Measurements from ENCODE around the gene ASB6. TPM values are rescaled to one million over a fixed set of nuclear protein-coding genes. Genes with fewer than 3 reads are reported as not detected.

ASB6 gene
- total RNA-seq, 1 experiment from 2014 or later: 20.0 TPM

DNA sequence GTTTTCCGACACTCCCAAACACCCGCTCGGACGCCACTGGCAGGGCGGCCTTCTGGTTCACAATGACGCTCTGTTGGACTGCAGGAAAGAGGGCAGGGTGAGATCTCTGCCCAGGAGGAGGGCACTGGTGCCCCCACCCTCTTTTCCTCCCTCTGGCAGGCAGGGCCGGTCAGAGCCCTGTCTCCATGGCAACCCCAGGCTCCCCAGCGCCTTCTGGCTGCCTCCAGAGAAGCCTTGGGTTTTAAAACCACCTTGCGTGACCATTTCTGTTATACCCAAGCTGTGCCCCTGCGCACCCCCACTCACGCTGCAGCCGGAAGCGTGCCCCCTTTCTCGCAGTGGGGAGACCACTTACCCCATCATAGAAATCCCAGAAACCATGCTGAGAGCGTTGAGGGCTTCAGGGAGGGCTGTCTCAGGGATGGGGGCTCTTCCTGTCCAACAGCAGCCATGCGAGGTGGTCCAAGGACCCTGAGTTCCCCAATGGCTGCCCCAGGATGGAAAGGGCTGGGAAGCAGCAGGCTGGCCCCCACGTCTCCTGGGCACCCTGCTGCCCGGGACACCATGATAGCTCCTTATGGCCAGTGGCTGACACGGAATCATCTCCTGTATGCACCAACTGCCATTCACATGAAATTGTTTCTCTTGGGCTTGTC is 28.3 kb downstream of the ASB6 start (continued):
- TF ChIP-seq, protein P1, sequence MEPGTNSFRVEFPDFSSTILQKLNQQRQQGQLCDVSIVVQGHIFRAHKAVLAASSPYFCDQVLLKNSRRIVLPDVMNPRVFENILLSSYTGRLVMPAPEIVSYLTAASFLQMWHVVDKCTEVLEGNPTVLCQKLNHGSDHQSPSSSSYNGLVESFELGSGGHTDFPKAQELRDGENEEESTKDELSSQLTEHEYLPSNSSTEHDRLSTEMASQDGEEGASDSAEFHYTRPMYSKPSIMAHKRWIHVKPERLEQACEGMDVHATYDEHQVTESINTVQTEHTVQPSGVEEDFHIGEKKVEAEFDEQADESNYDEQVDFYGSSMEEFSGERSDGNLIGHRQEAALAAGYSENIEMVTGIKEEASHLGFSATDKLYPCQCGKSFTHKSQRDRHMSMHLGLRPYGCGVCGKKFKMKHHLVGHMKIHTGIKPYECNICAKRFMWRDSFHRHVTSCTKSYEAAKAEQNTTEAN (CRISPR knock-in tag; IDR thresholded peaks at IDR 0.05): no peak
- TF ChIP-seq GRHL2 (CRISPR knock-in tag; IDR thresholded peaks at IDR 0.05; ENCODE audit: insufficient replicate concordance, severe bottlenecking) (no peak), USF2 (CRISPR knock-in tag; IDR thresholded peaks at IDR 0.05) (no peak), ELF4 (CRISPR knock-in tag; IDR thresholded peaks at IDR 0.05; ENCODE audit: low read depth) (no peak), ETV6 (CRISPR knock-in tag; IDR thresholded peaks at IDR 0.05) (no peak), ZNF423 (CRISPR knock-in tag; IDR thresholded peaks at IDR 0.05) (no peak), ZNF416 (CRISPR knock-in tag; IDR thresholded peaks at IDR 0.05) (no peak), ESRRA (CRISPR knock-in tag; IDR thresholded peaks at IDR 0.05; ENCODE audit: borderline replicate concordance) (no peak)
- TF ChIP-seq, protein P2, sequence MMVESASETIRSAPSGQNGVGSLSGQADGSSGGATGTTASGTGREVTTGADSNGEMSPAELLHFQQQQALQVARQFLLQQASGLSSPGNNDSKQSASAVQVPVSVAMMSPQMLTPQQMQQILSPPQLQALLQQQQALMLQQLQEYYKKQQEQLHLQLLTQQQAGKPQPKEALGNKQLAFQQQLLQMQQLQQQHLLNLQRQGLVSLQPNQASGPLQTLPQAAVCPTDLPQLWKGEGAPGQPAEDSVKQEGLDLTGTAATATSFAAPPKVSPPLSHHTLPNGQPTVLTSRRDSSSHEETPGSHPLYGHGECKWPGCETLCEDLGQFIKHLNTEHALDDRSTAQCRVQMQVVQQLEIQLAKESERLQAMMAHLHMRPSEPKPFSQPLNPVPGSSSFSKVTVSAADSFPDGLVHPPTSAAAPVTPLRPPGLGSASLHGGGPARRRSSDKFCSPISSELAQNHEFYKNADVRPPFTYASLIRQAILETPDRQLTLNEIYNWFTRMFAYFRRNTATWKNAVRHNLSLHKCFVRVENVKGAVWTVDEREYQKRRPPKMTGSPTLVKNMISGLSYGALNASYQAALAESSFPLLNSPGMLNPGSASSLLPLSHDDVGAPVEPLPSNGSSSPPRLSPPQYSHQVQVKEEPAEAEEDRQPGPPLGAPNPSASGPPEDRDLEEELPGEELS (CRISPR knock-in tag; IDR thresholded peaks at IDR 0.05): no peak

DNA sequence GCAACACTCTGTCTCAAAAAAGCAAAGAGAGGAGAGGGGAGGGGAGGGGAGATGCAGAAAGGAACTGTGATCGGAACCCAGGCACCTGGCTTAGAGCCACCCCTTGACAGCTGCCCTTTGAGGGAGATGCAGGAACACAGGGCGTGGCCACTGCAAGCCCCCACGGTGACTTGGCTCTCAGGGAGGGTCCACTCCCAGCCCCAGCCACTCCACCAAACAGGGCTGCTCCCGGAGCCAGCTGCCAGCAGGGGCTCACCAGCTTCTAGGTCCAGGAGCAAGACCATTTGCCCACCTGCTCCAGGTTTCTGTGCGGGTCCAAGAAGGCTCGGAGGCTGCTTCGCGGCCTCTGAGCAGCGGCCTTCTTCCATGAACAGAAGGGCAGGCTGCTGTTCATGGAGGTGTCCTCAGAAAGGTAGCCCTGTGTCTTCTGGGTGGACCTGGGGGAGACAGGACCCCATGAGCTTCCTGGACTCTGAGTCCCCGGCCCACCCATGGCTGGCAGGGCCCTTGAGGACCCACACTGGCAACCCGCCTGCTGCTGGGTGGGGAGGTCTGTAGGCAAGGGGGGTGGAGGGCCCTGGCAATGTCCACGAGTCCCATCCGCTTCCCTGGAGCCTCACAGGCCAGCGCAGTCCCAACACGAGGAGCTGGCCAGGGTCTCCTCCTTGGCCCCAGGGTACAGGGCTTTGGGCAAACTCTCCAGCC is 29.0 kb downstream of the ASB6 start:
- ATAC-seq (no peak), DNase-seq (ENCODE audit: low spot score) (no peak)
- Mint-ChIP-seq H3K27me3 (ENCODE audit: low read depth) (peaks cover 17% of the 10 kb centered on the region), H3K4me3 (no peak overlapping the region), H3K36me3 (no peaks in the 10 kb centered on the region), H3K27ac (no peak overlapping the region), H3K9me3 (no peaks in the 10 kb centered on the region), H3K4me1 (peaks cover 10% of the 10 kb centered on the region)
- ChIA-PET CTCF (interaction anchor here (1.1 to 5.1 kb wide), 6 partner anchors 12 to 481 kb away, joined by 3 to 65 read pairs (median 6); partner anchors contain the start of gene NTMT1), POLR2A (interaction anchor here (0.5 kb wide), 1 partner anchor 457 kb away, joined by 4 read pairs; no protein-coding TSS in a partner anchor)
- TF ChIP-seq GRHL2 (CRISPR knock-in tag; IDR thresholded peaks at IDR 0.05; ENCODE audit: insufficient replicate concordance, severe bottlenecking) (no peak), ZNF263 (CRISPR knock-in tag; IDR thresholded peaks at IDR 0.05; ENCODE audit: low read depth) (no peak), ZBTB21 (CRISPR knock-in tag; IDR thresholded peaks at IDR 0.05; ENCODE audit: borderline replicate concordance) (no peak), FOXJ3 (CRISPR knock-in tag; IDR thresholded peaks at IDR 0.05; ENCODE audit: borderline replicate concordance) (no peak), OVOL2 (CRISPR knock-in tag; IDR thresholded peaks at IDR 0.05; ENCODE audit: borderline replicate concordance) (no peak), ATF1 (CRISPR knock-in tag; IDR thresholded peaks at IDR 0.05) (no peak), ARID4B (CRISPR knock-in tag; IDR thresholded peaks at IDR 0.05; ENCODE audit: borderline replicate concordance) (no peak)
- TF ChIP-seq, protein P3, sequence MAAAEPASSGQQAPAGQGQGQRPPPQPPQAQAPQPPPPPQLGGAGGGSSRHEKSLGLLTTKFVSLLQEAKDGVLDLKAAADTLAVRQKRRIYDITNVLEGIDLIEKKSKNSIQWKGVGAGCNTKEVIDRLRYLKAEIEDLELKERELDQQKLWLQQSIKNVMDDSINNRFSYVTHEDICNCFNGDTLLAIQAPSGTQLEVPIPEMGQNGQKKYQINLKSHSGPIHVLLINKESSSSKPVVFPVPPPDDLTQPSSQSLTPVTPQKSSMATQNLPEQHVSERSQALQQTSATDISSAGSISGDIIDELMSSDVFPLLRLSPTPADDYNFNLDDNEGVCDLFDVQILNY (CRISPR knock-in tag; IDR thresholded peaks at IDR 0.05): no peak
- TF ChIP-seq, protein P4, sequence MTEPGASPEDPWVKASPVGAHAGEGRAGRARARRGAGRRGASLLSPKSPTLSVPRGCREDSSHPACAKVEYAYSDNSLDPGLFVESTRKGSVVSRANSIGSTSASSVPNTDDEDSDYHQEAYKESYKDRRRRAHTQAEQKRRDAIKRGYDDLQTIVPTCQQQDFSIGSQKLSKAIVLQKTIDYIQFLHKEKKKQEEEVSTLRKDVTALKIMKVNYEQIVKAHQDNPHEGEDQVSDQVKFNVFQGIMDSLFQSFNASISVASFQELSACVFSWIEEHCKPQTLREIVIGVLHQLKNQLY (CRISPR knock-in tag; IDR thresholded peaks at IDR 0.05): no peak
- TF ChIP-seq, protein P5, sequence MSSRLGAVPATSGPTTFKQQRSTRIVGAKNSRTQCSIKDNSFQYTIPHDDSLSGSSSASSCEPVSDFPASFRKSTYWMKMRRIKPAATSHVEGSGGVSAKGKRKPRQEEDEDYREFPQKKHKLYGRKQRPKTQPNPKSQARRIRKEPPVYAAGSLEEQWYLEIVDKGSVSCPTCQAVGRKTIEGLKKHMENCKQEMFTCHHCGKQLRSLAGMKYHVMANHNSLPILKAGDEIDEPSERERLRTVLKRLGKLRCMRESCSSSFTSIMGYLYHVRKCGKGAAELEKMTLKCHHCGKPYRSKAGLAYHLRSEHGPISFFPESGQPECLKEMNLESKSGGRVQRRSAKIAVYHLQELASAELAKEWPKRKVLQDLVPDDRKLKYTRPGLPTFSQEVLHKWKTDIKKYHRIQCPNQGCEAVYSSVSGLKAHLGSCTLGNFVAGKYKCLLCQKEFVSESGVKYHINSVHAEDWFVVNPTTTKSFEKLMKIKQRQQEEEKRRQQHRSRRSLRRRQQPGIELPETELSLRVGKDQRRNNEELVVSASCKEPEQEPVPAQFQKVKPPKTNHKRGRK (CRISPR knock-in tag; IDR thresholded peaks at IDR 0.05; ENCODE audit: borderline replicate concordance): no peak
- TF ChIP-seq, protein P6, sequence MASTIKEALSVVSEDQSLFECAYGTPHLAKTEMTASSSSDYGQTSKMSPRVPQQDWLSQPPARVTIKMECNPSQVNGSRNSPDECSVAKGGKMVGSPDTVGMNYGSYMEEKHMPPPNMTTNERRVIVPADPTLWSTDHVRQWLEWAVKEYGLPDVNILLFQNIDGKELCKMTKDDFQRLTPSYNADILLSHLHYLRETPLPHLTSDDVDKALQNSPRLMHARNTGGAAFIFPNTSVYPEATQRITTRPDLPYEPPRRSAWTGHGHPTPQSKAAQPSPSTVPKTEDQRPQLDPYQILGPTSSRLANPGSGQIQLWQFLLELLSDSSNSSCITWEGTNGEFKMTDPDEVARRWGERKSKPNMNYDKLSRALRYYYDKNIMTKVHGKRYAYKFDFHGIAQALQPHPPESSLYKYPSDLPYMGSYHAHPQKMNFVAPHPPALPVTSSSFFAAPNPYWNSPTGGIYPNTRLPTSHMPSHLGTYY (CRISPR knock-in tag; IDR thresholded peaks at IDR 0.05): no peak
